CD4-positive, alpha-beta T cell (primary cell): ENCODE data around the gene ID1. TPM values are rescaled to one million over a fixed set of nuclear protein-coding genes. Genes with fewer than 3 reads are reported as not detected.

Experiments
- ATAC-seq: fragments of 200-7000 bp; cut with Tn5 transposase; one replicate; pipeline ENCODE4 v1.10.0; 2022; ENCODE audit warnings: mild to moderate bottlenecking; ENCODE audit not compliant: poor library complexity
- CTCF ChIA-PET: fragments of 350-600 bp; sonication (Branson Sonifier 250); formaldehyde crosslinking; loops from one replicate; lab custom pipeline; 2021; ENCODE audit warnings: antibody characterized with exemption, inconsistent platforms; lab: Charles Lee
- POLR2A ChIA-PET: fragments of 350-600 bp; sonication (Branson Sonifier 250); formaldehyde crosslinking; loops from one replicate; lab custom pipeline; 2021; ENCODE audit warnings: antibody characterized with exemption, inconsistent platforms; lab: Charles Lee
- DNase-seq, 14 experiments: peaks; one replicate each; pipeline ENCODE4 v3.0.0-alpha.2; 2013 to 2020; ENCODE audit warnings: mixed read lengths in 2 of 14
- H3K27ac ChIP-seq, 2 donors: one replicate each; pipeline versions ENCODE4 v1.5.1 to v1.7.0; 2013; ENCODE audit warnings: low read length in 2 of 2, low read depth in 1 of 2, mild to moderate bottlenecking in 1 of 2
- H3K27me3 ChIP-seq, 2 experiments: 1 replicate in 1 of 2; 2 replicates in 1 of 2; pipeline versions ENCODE4 v1.6.1 to v1.7.0; 2013; ENCODE audit warnings: low read length in 2 of 2, control low read depth in 1 of 2, mild to moderate bottlenecking in 1 of 2, moderate library complexity in 1 of 2; ENCODE audit not compliant: insufficient read depth in 2 of 2, control insufficient read depth in 1 of 2
- H3K36me3 ChIP-seq: one replicate; pipeline ENCODE4 v1.6.1; 2013; ENCODE audit warnings: low read length, control low read depth; ENCODE audit not compliant: insufficient read depth
- H3K4me1 ChIP-seq: one replicate; pipeline ENCODE4 v1.6.1; 2013; ENCODE audit warnings: low read length, control low read depth; ENCODE audit not compliant: insufficient read depth
- H3K4me3 ChIP-seq: one replicate; pipeline ENCODE4 v1.5.1; 2013; ENCODE audit warnings: mild to moderate bottlenecking, low read length, moderate library complexity
- H3K9me3 ChIP-seq, 2 experiments: 1 replicate in 1 of 2; 2 replicates in 1 of 2; pipeline versions ENCODE4 v1.6.1 to v1.7.0; 2013; ENCODE audit warnings: low read length in 2 of 2, mild to moderate bottlenecking in 2 of 2, control low read depth in 1 of 2, moderate library complexity in 1 of 2; ENCODE audit not compliant: control insufficient read depth in 1 of 2, insufficient read depth in 1 of 2
- H3K27ac Mint-ChIP-seq: one replicate; pipeline ENCODE4 v1.8.0; 2020; ENCODE audit warnings: mixed read lengths
- H3K27me3 Mint-ChIP-seq: one replicate; pipeline ENCODE4 v1.8.0; 2021; ENCODE audit warnings: mixed read lengths
- H3K36me3 Mint-ChIP-seq: one replicate; pipeline ENCODE4 v1.8.0; 2021; ENCODE audit warnings: low read depth, mixed read lengths
- H3K4me1 Mint-ChIP-seq: one replicate; pipeline ENCODE4 v1.8.0; 2021; ENCODE audit warnings: low read depth, mixed read lengths
- H3K4me3 Mint-ChIP-seq: one replicate; pipeline ENCODE4 v1.8.0; 2020; ENCODE audit warnings: mild to moderate bottlenecking, mixed read lengths
- H3K9me3 Mint-ChIP-seq: one replicate; pipeline ENCODE4 v1.8.0; 2020; ENCODE audit warnings: mixed read lengths
- CTCF ChIP-seq: fragments of 200-600 bp; IDR thresholded peaks from one replicate; pipeline ENCODE4 v1.8.0; 2022; ENCODE audit warnings: antibody characterized with exemption, mild to moderate bottlenecking
- intact Hi-C, 2 experiments: fragments of 100-400 bp; cut with DNase I in 1 of 2; cut with micrococcal nuclease in 1 of 2; formaldehyde crosslinking; loops; one replicate each; pipeline versions ENCODE4 v1.15.1 to v1.9.0; 2023 to 2025; cut with DNase I, micrococcal nuclease
- total RNA-seq, 174 experiments: library from RNA in 2 of 174; stranded (reverse) in 2 of 174; gene quantifications; one replicate each; pipeline ENCODE4 v1.2.3 and lab custom pipeline; 2021 to 2026

ID1 gene
- total RNA-seq, 2 experiments from 2014 or later = 22.8 to 24.2 TPM

- no peak overlapping the region for H3K27ac ChIP-seq
- POLR2A ChIA-PET = no interaction called here
These were observed 7.6 kb upstream of the ID1 start for GRCh38 chr20:31597481-31597855.

DNA sequence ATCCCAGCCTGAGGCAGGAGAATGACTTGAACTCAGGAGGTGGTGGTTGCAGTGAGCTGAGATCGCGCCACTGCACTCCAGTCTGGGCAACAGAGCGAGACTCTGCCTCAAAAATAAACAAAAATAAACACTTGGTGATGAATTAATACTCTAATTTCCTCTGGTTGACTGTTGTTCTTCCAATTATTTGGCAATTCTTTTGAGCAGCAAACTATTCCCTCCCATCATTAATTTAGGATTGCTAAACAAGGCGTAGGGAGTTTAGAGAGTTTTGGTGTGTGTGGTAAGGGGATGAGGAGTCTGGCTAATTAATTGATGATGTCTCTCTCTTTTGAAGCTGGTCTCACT is 2.7 kb upstream of the ID1 start:
- Mint-ChIP-seq H3K4me1 (peaks cover 25% of the 10 kb centered on the region), H3K27ac (no peak overlapping the region), H3K4me3 (peak overlapping the region; percentile 83), H3K9me3 (no peaks in the 10 kb centered on the region), H3K27me3 (peaks cover 44% of the 10 kb centered on the region), H3K36me3 (peaks cover 5% of the 10 kb centered on the region)
- CTCF ChIA-PET = interaction anchor here (0.7 to 3.3 kb wide), 6 partner anchors 11 to 121 kb away, joined by 3 to 52 read pairs (median 4); no protein-coding TSS in a partner anchor
- Histone ChIP-seq H3K9me3 (peaks cover 0 to 7% of the 10 kb centered on the region in 2 experiments), H3K27me3 (peaks cover 19 to 28% of the 10 kb centered on the region in 2 experiments), H3K4me1 (peaks cover 33% of the 10 kb centered on the region), H3K36me3 (no peaks in the 10 kb centered on the region), H3K27ac (no peak overlapping the region), H3K4me3 (no peak overlapping the region)
- no peak for TF ChIP-seq CTCF
- no peak for ATAC-seq
- intact Hi-C loops = no loop called here
- no peak for DNase-seq
- POLR2A ChIA-PET = interaction anchor here (2.7 kb wide), 1 partner anchor 10 kb away, joined by 11 read pairs; no protein-coding TSS in a partner anchor

More at GRCh38 chr20:31597481-31597855, 7.6 kb upstream of the ID1 start:
- H3K4me1 ChIP-seq = no peaks in the 10 kb centered on the region
- no peak overlapping the region for H3K4me3 ChIP-seq
- CTCF ChIA-PET = interaction anchor here (2.2 kb wide), 1 partner anchor 15 kb away, joined by 10 read pairs; no protein-coding TSS in a partner anchor
- H3K36me3 ChIP-seq = no peaks in the 10 kb centered on the region
- ATAC-seq (no peak), DNase-seq (no peak)
- Mint-ChIP-seq H3K4me1 (no peaks in the 10 kb centered on the region), H3K27me3 (peaks cover 9% of the 10 kb centered on the region), H3K36me3 (no peaks in the 10 kb centered on the region), H3K27ac (no peak overlapping the region), H3K9me3 (no peaks in the 10 kb centered on the region), H3K4me3 (no peak overlapping the region)
- no peaks in the 10 kb centered on the region for H3K9me3 ChIP-seq
- no peak for TF ChIP-seq CTCF
- H3K27me3 ChIP-seq = no peaks in the 10 kb centered on the region
- intact Hi-C loops = no loop called here

GRCh38 chr20:31602779-31603441 is 2.2 kb upstream of the ID1 start:
- DNase-seq (peak in 8 of 14 experiments; percentile 9 to 67 (median 35)), ATAC-seq (peak; percentile 30)
- H3K36me3 Mint-ChIP-seq = peaks cover 5% of the 10 kb centered on the region
- Histone ChIP-seq H3K27ac (no peak overlapping the region), H3K9me3 (peaks cover 0 to 7% of the 10 kb centered on the region in 2 experiments), H3K4me1 (peaks cover 33% of the 10 kb centered on the region), H3K4me3 (no peak overlapping the region), H3K27me3 (peaks cover 22 to 33% of the 10 kb centered on the region in 2 experiments), H3K36me3 (no peaks in the 10 kb centered on the region)
- peak overlapping the region; percentile 83 for H3K4me3 Mint-ChIP-seq
- H3K27me3 Mint-ChIP-seq = peaks cover 49% of the 10 kb centered on the region
- intact Hi-C loops = no loop called here
- H3K4me1 Mint-ChIP-seq = peaks cover 25% of the 10 kb centered on the region
- ChIA-PET POLR2A (interaction anchor here (2.7 kb wide), 1 partner anchor 10 kb away, joined by 11 read pairs; no protein-coding TSS in a partner anchor), CTCF (interaction anchor here (0.7 to 3.3 kb wide), 6 partner anchors 10 to 121 kb away, joined by 3 to 52 read pairs (median 4); no protein-coding TSS in a partner anchor)
- H3K27ac Mint-ChIP-seq = peak overlapping the region; percentile 7
- TF ChIP-seq CTCF = no peak
- H3K9me3 Mint-ChIP-seq = no peaks in the 10 kb centered on the region
